Osteocyte (in vitro differentiated cells): ENCODE measurements around the gene UGT1A7. TPM values are rescaled to one million over a fixed set of nuclear protein-coding genes. Genes with fewer than 3 reads are reported as not detected.

Source experiments
- DNase-seq: peaks from one replicate; pipeline ENCODE4 v3.0.0; 2021; ENCODE audit warnings: mixed read lengths; ENCODE audit not compliant: unreplicated experiment; ENCODE audit errors: extremely low spot score
- H3K27ac Mint-ChIP-seq: one replicate; pipeline ENCODE4 v1.8.0; 2021; ENCODE audit warnings: mild to moderate bottlenecking, mixed read lengths; ENCODE audit not compliant: unreplicated experiment
- H3K27me3 Mint-ChIP-seq: one replicate; pipeline ENCODE4 v1.8.0; 2021; ENCODE audit warnings: mixed read lengths; ENCODE audit not compliant: unreplicated experiment
- H3K36me3 Mint-ChIP-seq: one replicate; pipeline ENCODE4 v1.8.0; 2021; ENCODE audit warnings: mixed read lengths; ENCODE audit not compliant: unreplicated experiment
- H3K4me1 Mint-ChIP-seq: one replicate; pipeline ENCODE4 v1.8.0; 2021; ENCODE audit warnings: mixed read lengths; ENCODE audit not compliant: unreplicated experiment
- H3K4me3 Mint-ChIP-seq: one replicate; pipeline ENCODE4 v1.8.0; 2021; ENCODE audit warnings: mild to moderate bottlenecking, moderate library complexity, mixed read lengths; ENCODE audit not compliant: unreplicated experiment
- H3K9me3 Mint-ChIP-seq: one replicate; pipeline ENCODE4 v1.8.0; 2021; ENCODE audit warnings: mixed read lengths; ENCODE audit not compliant: unreplicated experiment
- total RNA-seq: library from RNA; stranded (reverse); gene quantifications from 2 replicates; pipeline ENCODE4 v1.2.1, GENCODE V29; 2021
- TF ChIP-seq, protein P1 (sequence below): fragments of 200-600 bp; sonication (generic); IDR thresholded peaks from 2 replicates; pipeline ENCODE4 v1.5.0; 2021; ENCODE audit warnings: antibody characterized with exemption, mild to moderate bottlenecking, moderate library complexity

Gene UGT1A7
- total RNA-seq, 1 donor from 2014 or later = not detected

DNA sequence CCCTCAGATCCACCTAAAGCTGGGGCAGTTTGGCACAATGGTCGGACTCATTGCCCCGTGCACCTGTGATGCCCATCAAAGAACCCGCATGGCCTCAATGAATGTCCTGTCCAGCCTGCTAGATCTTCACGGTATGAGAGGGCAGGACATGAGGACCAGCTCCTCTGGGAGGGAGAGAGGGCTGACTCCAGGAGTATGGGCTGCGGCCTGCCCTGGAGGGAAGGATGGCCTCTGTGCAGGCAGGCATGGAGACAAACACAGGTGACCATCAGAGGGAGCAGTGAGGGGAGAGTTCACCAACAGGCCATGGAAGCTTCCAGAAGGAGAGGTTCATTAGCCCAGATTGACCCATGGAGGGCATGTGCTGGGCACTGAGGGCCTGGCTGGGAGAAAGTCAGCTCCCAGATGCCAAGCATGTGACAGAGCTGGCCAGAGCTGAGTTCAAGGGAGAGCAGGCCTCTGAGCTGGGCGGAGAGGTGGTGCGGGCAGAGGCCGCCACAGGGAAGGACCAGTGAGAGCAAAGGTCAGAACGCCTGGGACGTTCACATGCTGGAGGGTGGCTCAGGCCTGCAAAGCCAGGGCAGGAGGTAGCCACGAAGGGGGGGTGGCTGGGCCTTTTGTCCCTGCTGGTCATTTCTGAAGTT, 136.4 kb downstream of the UGT1A7 start:
- H3K36me3 Mint-ChIP-seq = no peaks in the 10 kb centered on the region
- no peak overlapping the region for H3K27ac Mint-ChIP-seq
- H3K4me1 Mint-ChIP-seq = peaks cover 19% of the 10 kb centered on the region
- TF ChIP-seq, protein P1, sequence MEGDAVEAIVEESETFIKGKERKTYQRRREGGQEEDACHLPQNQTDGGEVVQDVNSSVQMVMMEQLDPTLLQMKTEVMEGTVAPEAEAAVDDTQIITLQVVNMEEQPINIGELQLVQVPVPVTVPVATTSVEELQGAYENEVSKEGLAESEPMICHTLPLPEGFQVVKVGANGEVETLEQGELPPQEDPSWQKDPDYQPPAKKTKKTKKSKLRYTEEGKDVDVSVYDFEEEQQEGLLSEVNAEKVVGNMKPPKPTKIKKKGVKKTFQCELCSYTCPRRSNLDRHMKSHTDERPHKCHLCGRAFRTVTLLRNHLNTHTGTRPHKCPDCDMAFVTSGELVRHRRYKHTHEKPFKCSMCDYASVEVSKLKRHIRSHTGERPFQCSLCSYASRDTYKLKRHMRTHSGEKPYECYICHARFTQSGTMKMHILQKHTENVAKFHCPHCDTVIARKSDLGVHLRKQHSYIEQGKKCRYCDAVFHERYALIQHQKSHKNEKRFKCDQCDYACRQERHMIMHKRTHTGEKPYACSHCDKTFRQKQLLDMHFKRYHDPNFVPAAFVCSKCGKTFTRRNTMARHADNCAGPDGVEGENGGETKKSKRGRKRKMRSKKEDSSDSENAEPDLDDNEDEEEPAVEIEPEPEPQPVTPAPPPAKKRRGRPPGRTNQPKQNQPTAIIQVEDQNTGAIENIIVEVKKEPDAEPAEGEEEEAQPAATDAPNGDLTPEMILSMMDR = no peak
- no peak overlapping the region for H3K4me3 Mint-ChIP-seq
- DNase-seq = no peak
- H3K27me3 Mint-ChIP-seq = peaks cover 4% of the 10 kb centered on the region
- no peaks in the 10 kb centered on the region for H3K9me3 Mint-ChIP-seq

DNA sequence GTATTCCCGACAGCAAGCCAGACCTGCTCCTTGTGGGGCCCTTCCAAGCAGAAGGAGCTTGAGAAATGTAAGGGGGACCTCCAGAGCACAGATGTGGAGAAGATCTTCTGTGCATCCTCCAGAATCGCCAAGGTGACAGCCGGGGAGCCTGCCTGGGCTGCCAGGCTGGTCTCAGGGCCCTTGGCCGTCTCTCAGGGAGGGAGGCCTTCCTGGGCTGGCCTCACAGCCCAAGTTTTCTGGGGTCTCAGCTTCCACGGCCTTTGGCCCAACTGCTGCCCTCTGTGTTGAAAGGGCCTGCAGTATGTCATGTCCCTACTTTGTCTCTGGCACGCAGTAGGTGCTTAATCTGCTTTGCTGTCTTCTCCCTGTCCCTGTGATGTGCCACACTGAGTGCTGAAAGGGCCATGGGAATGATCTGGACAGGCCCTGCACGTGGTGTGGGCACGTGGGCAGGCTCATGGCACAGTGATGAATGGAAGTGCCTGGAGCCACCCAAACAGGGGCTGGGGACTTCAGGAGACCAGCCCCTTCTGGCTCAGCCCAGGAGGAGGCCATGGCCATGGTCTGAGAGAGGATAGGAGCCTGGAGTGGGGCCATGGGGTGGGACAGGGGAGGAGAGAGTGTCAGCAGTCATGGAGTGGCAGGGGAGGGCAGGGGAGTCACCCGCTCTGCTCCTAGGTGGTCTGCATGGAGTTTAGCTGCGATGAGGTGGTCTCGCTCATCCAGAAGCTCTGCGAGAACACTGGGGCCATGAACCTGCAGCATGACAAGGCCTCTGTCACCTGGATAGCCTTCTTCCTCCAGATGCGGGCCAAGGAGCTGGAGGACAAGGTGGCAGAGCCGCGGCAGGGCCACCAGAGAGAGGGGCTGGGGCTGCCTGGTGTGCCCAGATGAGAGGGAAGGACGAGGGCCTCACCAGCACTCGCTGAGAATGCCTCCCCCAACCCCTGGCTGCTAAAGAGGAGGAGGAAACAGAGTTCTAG, 137.2 kb downstream of the UGT1A7 start:
- TF ChIP-seq, protein P1 = no peak
- no peak for DNase-seq
- H3K27ac Mint-ChIP-seq = no peak overlapping the region
- H3K27me3 Mint-ChIP-seq = peaks cover 4% of the 10 kb centered on the region
- H3K9me3 Mint-ChIP-seq = no peaks in the 10 kb centered on the region
- H3K4me1 Mint-ChIP-seq = peaks cover 19% of the 10 kb centered on the region
- H3K36me3 Mint-ChIP-seq = no peaks in the 10 kb centered on the region
- no peak overlapping the region for H3K4me3 Mint-ChIP-seq

DNA sequence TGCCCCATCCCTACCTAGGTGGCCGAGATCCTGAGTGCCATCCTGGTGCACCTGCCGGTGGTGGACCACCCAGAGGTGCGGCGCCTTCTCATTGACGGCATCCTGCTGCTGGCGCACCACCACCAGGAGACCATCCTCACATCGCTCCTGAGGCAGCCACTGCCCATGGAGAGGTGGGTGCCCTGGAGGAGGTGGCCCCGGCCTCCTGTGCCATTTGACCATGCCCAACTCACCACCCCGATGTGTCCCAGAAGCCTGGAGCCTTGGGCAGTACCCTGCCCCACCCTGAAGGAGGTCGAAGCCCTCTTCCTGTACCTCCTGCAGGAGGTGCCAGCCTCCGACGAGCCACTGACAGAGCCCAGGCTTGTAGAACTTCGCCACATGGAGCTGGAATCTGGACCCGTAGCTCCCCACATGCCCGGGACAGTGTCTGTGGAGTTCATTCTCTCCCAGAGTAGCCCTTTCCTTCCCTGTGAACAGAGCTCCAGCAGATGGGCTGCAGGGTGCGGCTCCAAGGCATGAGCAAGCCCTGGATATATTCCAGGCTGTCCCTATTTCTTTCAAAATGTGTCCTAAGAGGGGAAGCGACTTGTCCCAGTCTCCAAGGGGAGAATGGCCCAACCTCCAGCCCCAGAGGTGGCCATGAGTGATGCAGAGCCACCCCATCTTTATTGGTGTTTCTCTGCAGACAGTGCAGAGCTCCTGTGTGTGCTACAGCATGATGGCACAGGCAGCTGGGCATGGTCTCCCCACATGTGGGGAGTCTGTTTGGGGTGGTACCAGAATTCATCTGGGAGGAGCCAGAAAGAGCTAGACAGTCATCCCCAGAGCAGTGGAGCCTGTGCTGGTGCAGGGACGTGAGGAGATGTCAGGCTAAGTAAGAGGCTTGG, 138.4 kb downstream of the UGT1A7 start:
- TF ChIP-seq, protein P1 = no peak
- no peak overlapping the region for H3K4me3 Mint-ChIP-seq
- H3K27ac Mint-ChIP-seq = no peak overlapping the region
- no peaks in the 10 kb centered on the region for H3K9me3 Mint-ChIP-seq
- DNase-seq = no peak
- H3K27me3 Mint-ChIP-seq = peaks cover 4% of the 10 kb centered on the region
- H3K36me3 Mint-ChIP-seq = no peaks in the 10 kb centered on the region
- peaks cover 19% of the 10 kb centered on the region for H3K4me1 Mint-ChIP-seq

DNA sequence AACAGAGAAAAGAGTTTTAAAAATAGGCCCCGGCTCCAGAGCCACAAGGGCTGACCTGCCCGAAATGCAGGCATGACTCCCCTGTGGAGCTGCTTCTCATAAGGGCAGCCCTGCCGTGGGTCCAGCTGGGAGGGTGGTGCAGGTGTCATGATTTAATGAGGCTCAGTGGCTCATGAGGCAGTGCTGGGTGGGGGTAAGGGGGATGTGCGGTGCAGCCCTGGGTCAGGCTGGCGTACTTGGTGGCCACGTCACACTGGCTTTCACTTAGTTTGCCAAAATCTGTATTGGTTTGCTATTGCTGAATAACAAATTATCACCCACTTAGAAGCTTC, 139.0 kb downstream of the UGT1A7 start:
- Mint-ChIP-seq H3K9me3 (no peaks in the 10 kb centered on the region), H3K36me3 (no peaks in the 10 kb centered on the region), H3K4me3 (no peak overlapping the region), H3K27ac (no peak overlapping the region), H3K27me3 (peaks cover 8% of the 10 kb centered on the region), H3K4me1 (peaks cover 19% of the 10 kb centered on the region)
- TF ChIP-seq, protein P1 = no peak
- peak; percentile 38 for DNase-seq
